OCI-LY7 (cell line): Measurements from ENCODE around the gene DIMT1.

Experiments used
- EZH2phosphoT487 ChIP-seq: fragments of 200-600 bp; sonication (generic); IDR thresholded peaks from 2 replicates; pipeline ENCODE4 v1.6.1; 2018; ENCODE audit warnings: low read depth, borderline replicate concordance, mild to moderate bottlenecking, mixed run types, antibody characterized with exemption, low read length, moderate library complexity, mixed read lengths
- TF ChIP-seq, protein P1 (sequence below): fragments of 200-600 bp; sonication (generic); conservative IDR thresholded peaks from 2 replicates; pipeline ENCODE4 v1.5.1; 2014; ENCODE audit warnings: mild to moderate bottlenecking, antibody characterized with exemption, low read length, moderate library complexity, mixed read lengths

DNA sequence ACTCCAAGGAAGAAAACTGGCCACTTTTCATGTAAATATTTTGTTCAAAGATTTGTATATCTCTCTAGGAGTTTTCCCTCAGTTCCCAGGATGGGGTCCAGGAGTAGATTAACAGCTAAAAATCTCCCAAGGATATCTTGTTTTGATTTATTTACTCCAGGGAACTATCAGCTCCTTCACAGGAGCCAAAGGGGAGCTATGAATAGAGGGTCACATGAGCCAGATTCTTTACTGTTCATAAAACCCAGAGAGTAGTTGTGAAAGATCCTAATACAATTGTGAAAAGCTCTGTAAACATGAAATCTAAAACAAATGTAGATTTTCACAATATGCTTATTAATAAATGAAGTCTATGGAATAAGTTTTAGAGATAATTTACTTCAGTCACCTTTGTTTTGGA lies 16.9 kb downstream of the DIMT1 start:
- TF ChIP-seq, protein P1, sequence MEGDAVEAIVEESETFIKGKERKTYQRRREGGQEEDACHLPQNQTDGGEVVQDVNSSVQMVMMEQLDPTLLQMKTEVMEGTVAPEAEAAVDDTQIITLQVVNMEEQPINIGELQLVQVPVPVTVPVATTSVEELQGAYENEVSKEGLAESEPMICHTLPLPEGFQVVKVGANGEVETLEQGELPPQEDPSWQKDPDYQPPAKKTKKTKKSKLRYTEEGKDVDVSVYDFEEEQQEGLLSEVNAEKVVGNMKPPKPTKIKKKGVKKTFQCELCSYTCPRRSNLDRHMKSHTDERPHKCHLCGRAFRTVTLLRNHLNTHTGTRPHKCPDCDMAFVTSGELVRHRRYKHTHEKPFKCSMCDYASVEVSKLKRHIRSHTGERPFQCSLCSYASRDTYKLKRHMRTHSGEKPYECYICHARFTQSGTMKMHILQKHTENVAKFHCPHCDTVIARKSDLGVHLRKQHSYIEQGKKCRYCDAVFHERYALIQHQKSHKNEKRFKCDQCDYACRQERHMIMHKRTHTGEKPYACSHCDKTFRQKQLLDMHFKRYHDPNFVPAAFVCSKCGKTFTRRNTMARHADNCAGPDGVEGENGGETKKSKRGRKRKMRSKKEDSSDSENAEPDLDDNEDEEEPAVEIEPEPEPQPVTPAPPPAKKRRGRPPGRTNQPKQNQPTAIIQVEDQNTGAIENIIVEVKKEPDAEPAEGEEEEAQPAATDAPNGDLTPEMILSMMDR, result no peak
- no peak for TF ChIP-seq EZH2phosphoT487
